ENCODE results near the gene WDR83.

WDR83 gene

GRCh38 chr19:12692960-12693359 is 26.4 kb downstream of the WDR83 start:
- no peaks in the 10 kb centered on the region for H3K9me2 ChIP-seq (replicated peaks; ENCODE audit: control insufficient read depth, low read length)
- TF ChIP-seq, protein P1, sequence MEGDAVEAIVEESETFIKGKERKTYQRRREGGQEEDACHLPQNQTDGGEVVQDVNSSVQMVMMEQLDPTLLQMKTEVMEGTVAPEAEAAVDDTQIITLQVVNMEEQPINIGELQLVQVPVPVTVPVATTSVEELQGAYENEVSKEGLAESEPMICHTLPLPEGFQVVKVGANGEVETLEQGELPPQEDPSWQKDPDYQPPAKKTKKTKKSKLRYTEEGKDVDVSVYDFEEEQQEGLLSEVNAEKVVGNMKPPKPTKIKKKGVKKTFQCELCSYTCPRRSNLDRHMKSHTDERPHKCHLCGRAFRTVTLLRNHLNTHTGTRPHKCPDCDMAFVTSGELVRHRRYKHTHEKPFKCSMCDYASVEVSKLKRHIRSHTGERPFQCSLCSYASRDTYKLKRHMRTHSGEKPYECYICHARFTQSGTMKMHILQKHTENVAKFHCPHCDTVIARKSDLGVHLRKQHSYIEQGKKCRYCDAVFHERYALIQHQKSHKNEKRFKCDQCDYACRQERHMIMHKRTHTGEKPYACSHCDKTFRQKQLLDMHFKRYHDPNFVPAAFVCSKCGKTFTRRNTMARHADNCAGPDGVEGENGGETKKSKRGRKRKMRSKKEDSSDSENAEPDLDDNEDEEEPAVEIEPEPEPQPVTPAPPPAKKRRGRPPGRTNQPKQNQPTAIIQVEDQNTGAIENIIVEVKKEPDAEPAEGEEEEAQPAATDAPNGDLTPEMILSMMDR (IDR thresholded peaks at IDR 0.05; ENCODE audit: low read depth, low read length, poor library complexity, severe bottlenecking), result no peak
- no peak for TF ChIP-seq EZH2phosphoT487 (IDR thresholded peaks at IDR 0.05; ENCODE audit: borderline replicate concordance, low read length)
- H3K36me3 ChIP-seq (ENCODE audit: control insufficient read depth, low read length), result no peaks in the 10 kb centered on the region
- H3K27ac ChIP-seq (ENCODE audit: low read depth, low read length), result no peak overlapping the region
- H3K4me3 ChIP-seq (ENCODE audit: low read length), result no peak overlapping the region
- H3K27me3 ChIP-seq (ENCODE audit: control insufficient read depth, low read length), result no peaks in the 10 kb centered on the region
- peaks cover 4% of the 10 kb centered on the region for H3K79me2 ChIP-seq (ENCODE audit: control insufficient read depth, low read length)
- H3K4me2 ChIP-seq (ENCODE audit: low read length), result no peak overlapping the region
- no peaks in the 10 kb centered on the region for H3K9me3 ChIP-seq (ENCODE audit: control insufficient read depth, insufficient read depth, low read length)
- H3F3A ChIP-seq (ENCODE audit: control insufficient read depth, insufficient read depth), result peaks cover 11% of the 10 kb centered on the region
- no peaks in the 10 kb centered on the region for H4K20me1 ChIP-seq (ENCODE audit: control insufficient read depth, insufficient read depth, low read depth, low read length)
- peaks cover 23% of the 10 kb centered on the region for H3K4me1 ChIP-seq (ENCODE audit: control insufficient read depth, low read length)

GRCh38 chr19:12694641-12695040 is 28.0 kb downstream of the WDR83 start:
- H3K27ac ChIP-seq (ENCODE audit: low read depth, low read length), result no peak overlapping the region
- no peak for TF ChIP-seq EZH2phosphoT487 (IDR thresholded peaks at IDR 0.05; ENCODE audit: borderline replicate concordance, low read length)
- TF ChIP-seq, protein P1 (IDR thresholded peaks at IDR 0.05; ENCODE audit: low read depth, low read length, poor library complexity, severe bottlenecking), result no peak

DNA sequence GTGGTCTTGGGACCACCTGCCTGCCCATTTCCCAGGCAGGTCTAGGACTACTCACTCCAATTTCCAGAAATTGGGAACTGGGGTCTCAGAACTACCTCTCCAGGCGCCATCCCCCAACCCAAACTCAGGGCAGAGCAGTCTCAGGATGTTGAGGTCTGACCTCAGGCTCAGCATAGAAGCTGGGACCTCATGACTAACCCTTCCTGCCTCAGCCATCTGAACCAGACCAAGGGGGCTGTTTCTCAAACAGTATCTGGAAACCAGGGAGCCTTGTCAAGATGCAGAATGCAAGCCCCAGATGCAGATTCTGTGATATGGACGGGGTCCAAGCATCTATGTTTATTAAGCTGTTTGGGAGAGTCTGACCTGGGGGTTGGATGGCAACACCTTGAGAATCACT is 28.5 kb downstream of the WDR83 start:
- no peak for TF ChIP-seq EZH2phosphoT487 (IDR thresholded peaks at IDR 0.05; ENCODE audit: borderline replicate concordance, low read length)
- TF ChIP-seq, protein P1 (IDR thresholded peaks at IDR 0.05; ENCODE audit: low read depth, low read length, poor library complexity, severe bottlenecking), result no peak

More at GRCh38 chr19:12694641-12695040, 28.0 kb downstream of the WDR83 start:
- Histone ChIP-seq H3K36me3 (ENCODE audit: control insufficient read depth, low read length) (peaks cover 6% of the 10 kb centered on the region), H4K20me1 (ENCODE audit: control insufficient read depth, insufficient read depth, low read depth, low read length) (no peaks in the 10 kb centered on the region), H3K4me1 (ENCODE audit: control insufficient read depth, low read length) (peaks cover 31% of the 10 kb centered on the region), H3K9me3 (ENCODE audit: control insufficient read depth, insufficient read depth, low read length) (no peaks in the 10 kb centered on the region), H3K27me3 (ENCODE audit: control insufficient read depth, low read length) (no peaks in the 10 kb centered on the region), H3K79me2 (ENCODE audit: control insufficient read depth, low read length) (peaks cover 4% of the 10 kb centered on the region), H3K9me2 (replicated peaks; ENCODE audit: control insufficient read depth, low read length) (no peaks in the 10 kb centered on the region), H3F3A (ENCODE audit: control insufficient read depth, insufficient read depth) (peaks cover 20% of the 10 kb centered on the region), H3K4me2 (ENCODE audit: low read length) (no peak overlapping the region), H3K4me3 (ENCODE audit: low read length) (no peak overlapping the region)

More for the DNA sequence above, 28.5 kb downstream of the WDR83 start:
- Histone ChIP-seq H3K27ac (ENCODE audit: low read depth, low read length) (no peak overlapping the region), H3F3A (ENCODE audit: control insufficient read depth, insufficient read depth) (peaks cover 24% of the 10 kb centered on the region), H4K20me1 (ENCODE audit: control insufficient read depth, insufficient read depth, low read depth, low read length) (no peaks in the 10 kb centered on the region), H3K4me2 (ENCODE audit: low read length) (peak overlapping the region; percentile 94), H3K79me2 (ENCODE audit: control insufficient read depth, low read length) (peaks cover 4% of the 10 kb centered on the region), H3K4me1 (ENCODE audit: control insufficient read depth, low read length) (peaks cover 31% of the 10 kb centered on the region), H3K9me3 (ENCODE audit: control insufficient read depth, insufficient read depth, low read length) (no peaks in the 10 kb centered on the region), H3K4me3 (ENCODE audit: low read length) (peak overlapping the region; percentile 86; the same call in 1 of the 2 replicates), H3K9me2 (replicated peaks; ENCODE audit: control insufficient read depth, low read length) (no peaks in the 10 kb centered on the region), H3K27me3 (ENCODE audit: control insufficient read depth, low read length) (no peaks in the 10 kb centered on the region), H3K36me3 (ENCODE audit: control insufficient read depth, low read length) (peaks cover 11% of the 10 kb centered on the region)

Measured in DOHH2 (cell line).